Coronary artery (tissue), 2 donors: Measurements from ENCODE around the gene HOXD12.

Source experiments
- DNase-seq: peaks from one replicate; pipeline ENCODE4 v3.0.0-alpha.2; 2017; ENCODE audit warnings: low spot score
- H3K27ac ChIP-seq, 2 donors: fragments of 200-600 bp; sonication (generic); one replicate each; pipeline ENCODE4 v1.5.1; 2016 to 2019
- H3K4me3 ChIP-seq: fragments of 200-600 bp; sonication (generic); 2 replicates; pipeline ENCODE4 v1.5.1; 2016; ENCODE audit warnings: mild to moderate bottlenecking, moderate library complexity
- TF ChIP-seq, protein P1 (sequence below): fragments of 200-600 bp; sonication (generic); IDR thresholded peaks from one replicate; pipeline ENCODE4 v1.5.1; 2019; ENCODE audit warnings: antibody characterized with exemption

Gene HOXD12

DNA sequence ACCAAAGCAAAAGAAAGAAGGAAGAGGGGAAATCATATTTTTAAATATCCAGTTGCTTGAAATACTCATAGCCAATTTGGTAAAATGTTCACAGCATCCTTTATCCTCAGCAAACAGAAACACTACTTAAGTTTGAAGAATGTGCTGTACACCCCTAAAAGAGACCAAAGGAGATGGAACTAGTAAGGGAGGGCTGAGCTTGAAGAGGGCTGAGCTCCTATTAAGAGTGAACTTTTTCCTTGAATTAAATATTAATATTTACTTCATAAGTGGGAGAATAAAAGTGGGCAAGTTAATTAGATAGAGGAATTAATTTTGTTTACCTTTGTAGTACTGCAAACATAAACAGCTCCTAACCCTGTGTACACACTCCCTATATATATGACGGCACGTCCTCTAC lies 22.8 kb upstream of the HOXD12 start:
- no peak overlapping the region for H3K27ac ChIP-seq
- TF ChIP-seq, protein P1, sequence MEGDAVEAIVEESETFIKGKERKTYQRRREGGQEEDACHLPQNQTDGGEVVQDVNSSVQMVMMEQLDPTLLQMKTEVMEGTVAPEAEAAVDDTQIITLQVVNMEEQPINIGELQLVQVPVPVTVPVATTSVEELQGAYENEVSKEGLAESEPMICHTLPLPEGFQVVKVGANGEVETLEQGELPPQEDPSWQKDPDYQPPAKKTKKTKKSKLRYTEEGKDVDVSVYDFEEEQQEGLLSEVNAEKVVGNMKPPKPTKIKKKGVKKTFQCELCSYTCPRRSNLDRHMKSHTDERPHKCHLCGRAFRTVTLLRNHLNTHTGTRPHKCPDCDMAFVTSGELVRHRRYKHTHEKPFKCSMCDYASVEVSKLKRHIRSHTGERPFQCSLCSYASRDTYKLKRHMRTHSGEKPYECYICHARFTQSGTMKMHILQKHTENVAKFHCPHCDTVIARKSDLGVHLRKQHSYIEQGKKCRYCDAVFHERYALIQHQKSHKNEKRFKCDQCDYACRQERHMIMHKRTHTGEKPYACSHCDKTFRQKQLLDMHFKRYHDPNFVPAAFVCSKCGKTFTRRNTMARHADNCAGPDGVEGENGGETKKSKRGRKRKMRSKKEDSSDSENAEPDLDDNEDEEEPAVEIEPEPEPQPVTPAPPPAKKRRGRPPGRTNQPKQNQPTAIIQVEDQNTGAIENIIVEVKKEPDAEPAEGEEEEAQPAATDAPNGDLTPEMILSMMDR: no peak
- H3K4me3 ChIP-seq: no peak overlapping the region
- DNase-seq: no peak

DNA sequence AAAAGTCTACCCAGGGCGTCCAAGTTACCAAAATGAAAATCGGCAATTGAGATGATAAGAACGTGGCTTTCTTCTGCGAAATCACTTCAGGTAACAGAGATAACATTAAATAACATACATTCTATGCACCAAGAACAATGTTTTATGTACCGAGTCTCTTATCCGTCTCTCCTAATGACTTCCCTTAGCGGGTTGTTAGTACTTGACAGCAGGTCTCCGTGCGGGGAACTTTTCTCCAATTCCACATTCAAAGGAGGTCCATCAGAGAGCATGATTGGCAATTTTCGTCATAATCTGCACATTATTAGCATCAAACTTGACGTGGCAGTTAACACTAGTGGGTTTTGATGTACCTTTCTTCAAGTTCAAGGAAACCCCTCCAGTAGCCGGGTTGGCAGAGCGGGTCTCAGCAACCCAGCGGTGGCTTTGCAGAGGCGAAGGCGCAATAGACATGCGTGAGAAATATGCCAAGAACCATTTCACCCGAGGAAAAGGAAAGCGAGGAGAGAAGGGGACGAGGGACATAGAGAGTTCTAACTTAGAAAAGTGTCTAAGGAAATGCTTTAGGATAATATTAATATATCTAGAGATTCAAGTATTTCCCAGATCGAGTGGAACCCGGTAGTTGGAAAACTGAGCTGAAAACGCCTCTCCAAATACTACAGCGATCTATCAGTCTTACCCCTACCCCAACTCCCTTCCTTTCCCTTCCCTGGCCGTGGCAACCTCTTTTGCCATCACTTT lies 20.9 kb upstream of the HOXD12 start:
- H3K4me3 ChIP-seq: peak overlapping the region; percentile 20

DNA sequence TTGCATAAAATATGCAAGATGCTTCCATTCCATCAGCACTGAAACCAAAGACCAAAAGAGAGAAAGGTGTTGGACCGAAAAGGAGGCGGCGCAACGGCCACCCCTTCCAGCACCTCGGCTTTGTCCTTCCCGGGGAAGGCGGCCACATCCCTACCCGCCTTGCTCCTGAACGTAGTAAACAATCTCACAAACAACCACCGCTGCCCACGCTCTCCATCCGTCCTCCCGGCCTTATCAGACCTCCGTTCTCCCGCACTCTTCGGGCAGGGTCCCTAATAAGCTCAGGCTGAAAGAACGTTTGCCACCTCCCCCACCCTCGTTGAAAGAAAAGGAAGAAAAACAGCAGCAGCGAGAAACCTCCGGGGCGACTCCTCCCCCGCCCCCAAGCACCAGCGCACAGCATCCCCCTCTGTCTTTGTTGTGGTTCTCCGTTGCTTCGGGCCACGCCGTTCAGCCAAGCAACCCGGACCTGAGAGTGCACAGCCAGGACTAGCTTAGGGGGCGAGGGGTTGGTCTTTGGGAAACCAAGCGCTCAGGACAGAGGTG lies 20.2 kb upstream of the HOXD12 start:
- peak; percentile 49 for DNase-seq
- TF ChIP-seq, protein P1: no peak
- H3K4me3 ChIP-seq: peak overlapping the region; percentile 20

More for the DNA sequence above, 20.9 kb upstream of the HOXD12 start:
- DNase-seq: peak; percentile 29
- H3K27ac ChIP-seq: no peak overlapping the region
- TF ChIP-seq, protein P1: no peak

DNA sequence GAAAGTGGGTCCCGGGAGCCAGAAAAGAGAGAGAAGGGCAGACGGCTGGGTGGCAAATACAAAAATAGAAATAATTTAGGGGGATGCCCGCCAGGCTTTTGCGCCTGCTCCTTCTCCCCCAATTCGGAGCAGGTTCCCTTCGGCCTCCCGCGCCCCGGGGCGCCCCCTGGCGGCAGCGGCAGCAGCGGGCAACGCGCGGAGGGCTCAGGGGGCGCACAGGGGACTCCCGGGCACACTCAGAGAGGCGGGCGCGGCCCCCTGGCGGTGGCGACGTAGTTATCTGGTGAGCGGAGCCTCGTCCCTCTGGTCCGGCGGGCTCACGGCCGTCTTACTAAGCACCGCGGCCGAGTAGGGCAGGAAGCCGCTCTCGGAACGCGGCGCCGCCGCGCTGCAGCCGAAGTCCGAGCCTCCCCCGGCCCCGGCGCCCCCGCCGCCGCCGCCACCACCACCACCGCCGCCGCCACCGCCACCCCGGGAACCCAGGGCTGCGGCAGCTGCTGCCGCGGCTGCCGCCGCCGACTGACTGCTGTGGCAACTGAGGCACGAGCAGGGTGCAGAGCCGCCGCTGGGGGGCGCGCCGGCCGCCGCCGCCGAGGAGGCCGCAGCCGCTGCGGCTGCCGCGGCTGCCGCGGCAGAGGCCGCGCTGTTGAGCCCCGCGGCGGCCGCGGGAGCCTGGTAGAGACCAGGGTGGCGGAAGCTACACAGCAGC lies 19.6 kb upstream of the HOXD12 start:
- H3K4me3 ChIP-seq: peak overlapping the region; percentile 56

More for the DNA sequence above, 20.2 kb upstream of the HOXD12 start:
- no peak overlapping the region for H3K27ac ChIP-seq

DNA sequence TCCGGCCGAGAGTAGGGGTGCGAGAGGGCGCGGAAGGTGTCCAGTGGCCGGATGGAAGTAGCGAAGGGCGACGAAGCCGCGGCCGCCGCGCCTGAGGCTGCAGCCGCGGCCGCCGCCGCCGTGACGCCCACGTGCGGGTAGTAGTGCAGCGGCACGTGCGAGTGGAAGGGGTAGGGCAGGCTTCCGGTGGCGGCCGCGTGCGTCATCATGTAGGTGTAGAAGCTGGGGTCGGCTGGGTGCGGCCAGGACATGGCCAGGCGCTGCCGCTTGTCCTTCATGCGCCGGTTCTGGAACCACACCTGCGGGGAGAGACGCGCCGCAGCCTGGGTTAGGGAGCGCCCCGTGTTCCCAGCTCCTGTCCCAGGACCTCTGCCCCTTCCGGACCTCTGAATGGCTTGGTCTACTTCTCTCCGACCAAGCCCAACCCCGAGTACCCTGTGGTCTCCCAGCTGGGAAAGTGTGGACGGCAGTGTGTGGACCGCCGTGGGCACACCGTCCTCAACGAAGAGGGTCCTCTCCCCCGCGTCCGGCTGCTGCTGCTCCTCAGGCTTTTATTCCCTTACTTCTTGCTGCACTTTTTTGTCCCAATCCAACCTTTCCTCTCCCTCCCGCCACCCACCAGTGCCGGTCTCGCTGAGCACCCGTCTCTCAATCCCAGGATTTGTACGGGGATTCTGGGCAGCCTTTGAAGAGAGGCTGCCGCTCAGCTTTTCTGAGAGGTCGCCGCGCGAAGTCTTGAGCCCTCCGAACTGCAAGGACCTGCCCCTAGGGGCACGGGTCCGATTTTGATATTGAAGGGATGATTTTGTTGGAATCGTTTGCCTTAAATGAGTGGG lies 18.8 kb upstream of the HOXD12 start:
- peak; percentile 33 for DNase-seq
- Histone ChIP-seq H3K27ac (no peak overlapping the region), H3K4me3 (peak overlapping the region; percentile 56)
- TF ChIP-seq, protein P1: no peak

More for the DNA sequence above, 19.6 kb upstream of the HOXD12 start:
- TF ChIP-seq, protein P1: peak; percentile 15
- H3K27ac ChIP-seq: no peak overlapping the region
- DNase-seq: peak; percentile 69

DNA sequence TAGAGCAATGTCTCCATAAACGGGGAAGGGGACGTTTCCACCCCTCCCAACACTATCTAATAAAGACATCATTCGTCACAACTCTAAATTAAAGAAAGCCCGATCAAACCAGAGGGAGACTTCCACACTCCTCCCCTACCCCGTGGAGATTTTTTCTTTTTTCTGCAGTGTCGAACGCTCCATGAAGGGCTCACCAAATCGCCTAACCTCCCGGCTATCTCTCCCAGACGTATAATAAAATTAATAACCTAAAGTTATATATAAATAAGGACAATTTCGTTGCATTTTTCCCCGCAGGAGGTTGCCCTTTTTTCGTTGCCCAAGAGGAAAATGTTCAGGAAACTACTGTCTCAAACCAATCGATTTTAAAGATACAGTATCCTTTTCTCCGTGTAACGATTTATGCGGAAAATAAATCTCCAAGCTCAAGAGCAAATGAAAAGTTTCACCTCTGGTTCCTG lies 18.2 kb upstream of the HOXD12 start:
- no peak overlapping the region for H3K4me3 ChIP-seq
- DNase-seq: peak; percentile 26
- no peak overlapping the region for H3K27ac ChIP-seq
- TF ChIP-seq, protein P1: no peak
